ENCODE results near the gene TMEM250. TPM values are rescaled to one million over a fixed set of nuclear protein-coding genes. Genes with fewer than 3 reads are reported as not detected.

The TMEM250 gene
- total RNA-seq, 1 donor from 2014 or later, result 33.6 TPM

GRCh38 chr9:136099542-136099941, 19.1 kb downstream of the TMEM250 start:
- peaks cover 3% of the 10 kb centered on the region for H3K4me1 Mint-ChIP-seq (ENCODE audit: unreplicated experiment)
- no peak for TF ChIP-seq CTCF (IDR thresholded peaks at IDR 0.05; ENCODE audit: unreplicated experiment)
- H3K4me3 Mint-ChIP-seq (ENCODE audit: unreplicated experiment), result no peak overlapping the region
- no peaks in the 10 kb centered on the region for H3K9me3 Mint-ChIP-seq (ENCODE audit: unreplicated experiment)
- DNase-seq (ENCODE audit: low spot score), result no peak
- H3K36me3 Mint-ChIP-seq (ENCODE audit: low read depth, unreplicated experiment), result no peaks in the 10 kb centered on the region
- no peak overlapping the region for H3K27ac Mint-ChIP-seq (ENCODE audit: unreplicated experiment)
- H3K27me3 Mint-ChIP-seq (ENCODE audit: unreplicated experiment), result peaks cover 2% of the 10 kb centered on the region

- peaks cover 2% of the 10 kb centered on the region for H3K27me3 Mint-ChIP-seq (ENCODE audit: unreplicated experiment)
- DNase-seq (ENCODE audit: low spot score), result no peak
- H3K4me1 Mint-ChIP-seq (ENCODE audit: unreplicated experiment), result peaks cover 3% of the 10 kb centered on the region
- no peaks in the 10 kb centered on the region for H3K9me3 Mint-ChIP-seq (ENCODE audit: unreplicated experiment)
- no peak for TF ChIP-seq CTCF (IDR thresholded peaks at IDR 0.05; ENCODE audit: unreplicated experiment)
- H3K36me3 Mint-ChIP-seq (ENCODE audit: low read depth, unreplicated experiment), result no peaks in the 10 kb centered on the region
- H3K4me3 Mint-ChIP-seq (ENCODE audit: unreplicated experiment), result no peak overlapping the region
- H3K27ac Mint-ChIP-seq (ENCODE audit: unreplicated experiment), result no peak overlapping the region
These were observed 19.8 kb downstream of the TMEM250 start for GRCh38 chr9:136098844-136099243.

- no peak for DNase-seq (ENCODE audit: low spot score)
- H3K9me3 Mint-ChIP-seq (ENCODE audit: unreplicated experiment), result no peaks in the 10 kb centered on the region
- H3K4me1 Mint-ChIP-seq (ENCODE audit: unreplicated experiment), result peaks cover 3% of the 10 kb centered on the region
- no peaks in the 10 kb centered on the region for H3K36me3 Mint-ChIP-seq (ENCODE audit: low read depth, unreplicated experiment)
- no peak overlapping the region for H3K4me3 Mint-ChIP-seq (ENCODE audit: unreplicated experiment)
- peaks cover 5% of the 10 kb centered on the region for H3K27me3 Mint-ChIP-seq (ENCODE audit: unreplicated experiment)
- TF ChIP-seq CTCF (IDR thresholded peaks at IDR 0.05; ENCODE audit: unreplicated experiment), result no peak
- no peak overlapping the region for H3K27ac Mint-ChIP-seq (ENCODE audit: unreplicated experiment)
These were observed 20.5 kb downstream of the TMEM250 start for GRCh38 chr9:136098210-136098609.

- Mint-ChIP-seq H3K4me3 (ENCODE audit: unreplicated experiment) (no peak overlapping the region), H3K27ac (ENCODE audit: unreplicated experiment) (no peak overlapping the region), H3K36me3 (ENCODE audit: low read depth, unreplicated experiment) (no peaks in the 10 kb centered on the region), H3K27me3 (ENCODE audit: unreplicated experiment) (peaks cover 9% of the 10 kb centered on the region), H3K4me1 (ENCODE audit: unreplicated experiment) (peaks cover 3% of the 10 kb centered on the region), H3K9me3 (ENCODE audit: unreplicated experiment) (no peaks in the 10 kb centered on the region)
- TF ChIP-seq CTCF (IDR thresholded peaks at IDR 0.05; ENCODE audit: unreplicated experiment), result no peak
- no peak for DNase-seq (ENCODE audit: low spot score)
These were observed 22.1 kb downstream of the TMEM250 start for GRCh38 chr9:136096505-136097001.

- peak within 1 kb of the TSS; percentile 77 for H3K4me3 Mint-ChIP-seq (ENCODE audit: unreplicated experiment)
- peak; percentile 45 for DNase-seq (ENCODE audit: low spot score)
- no peak within 1 kb of the TSS for H3K27ac Mint-ChIP-seq (ENCODE audit: unreplicated experiment)
These were observed 23.3 kb downstream of the TMEM250 start, which contains the start of gene NACC2 for GRCh38 chr9:136095070-136096058. TSS of gene NACC2 (minus strand) at chr9:136095289. CDS start at chr9:136050521, 44,768 bp downstream.

More at GRCh38 chr9:136095070-136096058, 23.3 kb downstream of the TMEM250 start, which contains the start of gene NACC2:
- Mint-ChIP-seq H3K4me1 (ENCODE audit: unreplicated experiment) (peaks cover 3% of the 10 kb centered on the region), H3K9me3 (ENCODE audit: unreplicated experiment) (no peaks in the 10 kb centered on the region), H3K27me3 (ENCODE audit: unreplicated experiment) (peaks cover 12% of the 10 kb centered on the region), H3K36me3 (ENCODE audit: low read depth, unreplicated experiment) (no peaks in the 10 kb centered on the region)
- TF ChIP-seq CTCF (IDR thresholded peaks at IDR 0.05; ENCODE audit: unreplicated experiment), result no peak
